Forelimb muscle (tissue), 1 donor: ENCODE results near the gene PLCB3. TPM values are rescaled to one million over a fixed set of nuclear protein-coding genes. Genes with fewer than 3 reads are reported as not detected.

ENCODE experiments used
- DNase-seq: peaks from one replicate; pipeline ENCODE4 v3.0.0-alpha.2; 2013; ENCODE audit warnings: low read depth
- polyA plus RNA-seq: library from polyadenylated mRNA; unstranded; fragments of 120-200 nt; gene quantifications from one replicate; pipeline ENCODE4 v1.2.1, GENCODE V29; 2013; ENCODE audit not compliant: insufficient read length

PLCB3 gene
- polyA plus RNA-seq, 1 donor = 9.7 TPM

DNA sequence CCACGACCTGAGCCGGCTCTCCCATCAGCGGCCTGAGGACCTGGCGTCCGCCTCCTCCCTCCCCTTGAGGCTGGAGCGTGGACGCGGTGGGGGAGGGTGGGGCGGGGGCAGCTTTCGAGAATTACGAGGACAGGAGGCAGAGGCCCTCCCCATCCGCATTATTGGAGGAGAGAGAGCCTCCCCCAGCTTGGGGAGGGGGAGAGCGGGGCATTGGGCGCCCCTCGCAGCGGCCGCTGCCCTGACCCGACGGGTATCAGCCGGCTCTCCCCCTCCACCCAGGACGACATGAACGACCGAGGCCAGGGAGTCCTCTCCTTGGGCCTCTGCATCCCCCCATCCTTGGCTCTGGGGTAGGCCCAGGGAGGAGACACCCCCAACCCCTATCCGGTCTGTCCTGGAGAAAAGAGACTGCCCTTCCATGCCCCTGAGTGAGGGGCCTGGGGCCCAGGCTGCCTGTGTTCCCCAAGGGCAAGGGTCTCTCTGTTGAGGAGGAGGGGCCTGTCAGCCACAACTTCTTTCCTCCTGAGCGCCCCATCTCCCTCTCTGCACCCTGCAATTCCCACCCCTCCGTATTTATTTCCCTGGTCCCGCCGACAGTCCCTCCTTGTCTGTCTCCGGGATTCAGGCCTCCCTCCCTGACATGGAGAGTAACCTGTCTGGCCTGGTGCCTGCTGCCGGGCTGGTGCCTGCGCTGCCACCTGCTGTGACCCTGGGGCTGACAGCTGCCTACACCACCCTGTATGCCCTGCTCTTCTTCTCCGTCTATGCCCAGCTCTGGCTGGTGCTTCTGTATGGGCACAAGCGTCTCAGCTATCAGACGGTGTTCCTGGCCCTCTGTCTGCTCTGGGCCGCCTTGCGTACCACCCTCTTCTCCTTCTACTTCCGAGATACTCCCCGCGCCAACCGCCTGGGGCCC lies 34.8 kb downstream of the PLCB3 start:
- no peak for DNase-seq

DNA sequence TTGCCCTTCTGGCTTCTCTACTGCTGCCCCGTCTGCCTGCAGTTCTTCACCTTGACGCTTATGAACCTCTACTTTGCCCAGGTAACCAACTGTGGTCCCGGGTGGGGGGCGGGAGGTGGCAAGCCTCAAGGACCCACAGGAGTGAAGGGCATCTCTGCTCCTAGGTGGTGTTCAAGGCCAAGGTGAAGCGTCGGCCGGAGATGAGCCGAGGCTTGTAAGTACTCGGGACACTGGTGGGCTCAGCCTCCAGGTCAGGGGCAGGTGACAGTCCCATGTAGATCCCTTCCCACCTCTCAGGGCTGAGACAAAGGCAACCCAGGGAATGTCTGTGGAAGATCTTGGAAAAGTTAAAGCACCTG lies 35.5 kb downstream of the PLCB3 start:
- DNase-seq = no peak

DNA sequence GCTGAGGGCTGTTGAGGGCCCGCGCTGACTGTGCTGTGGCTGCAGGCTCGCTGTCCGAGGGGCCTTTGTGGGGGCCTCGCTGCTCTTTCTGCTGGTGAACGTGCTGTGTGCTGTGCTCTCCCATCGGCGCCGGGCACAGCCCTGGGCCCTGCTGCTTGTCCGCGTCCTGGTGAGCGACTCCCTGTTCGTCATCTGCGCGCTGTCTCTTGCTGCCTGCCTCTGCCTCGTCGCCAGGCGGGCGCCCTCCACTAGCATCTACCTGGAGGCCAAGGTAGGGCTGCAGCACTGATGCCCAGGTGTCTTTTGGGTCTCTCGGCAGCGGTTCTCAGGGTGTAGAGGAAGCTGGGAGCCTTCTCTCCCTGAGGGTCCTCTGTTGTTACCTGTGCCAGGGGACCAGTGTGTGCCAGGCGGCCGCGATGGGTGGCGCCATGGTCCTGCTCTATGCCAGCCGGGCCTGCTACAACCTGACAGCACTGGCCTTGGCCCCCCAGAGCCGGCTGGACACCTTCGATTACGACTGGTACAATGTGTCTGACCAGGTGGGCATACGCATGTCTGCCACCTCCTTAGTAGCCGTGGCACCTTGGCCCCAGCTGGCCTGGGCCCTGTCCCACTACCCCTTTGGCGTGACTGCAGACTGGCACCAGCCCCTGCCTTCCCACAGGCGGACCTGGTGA lies 36.5 kb downstream of the PLCB3 start:
- no peak for DNase-seq

DNA sequence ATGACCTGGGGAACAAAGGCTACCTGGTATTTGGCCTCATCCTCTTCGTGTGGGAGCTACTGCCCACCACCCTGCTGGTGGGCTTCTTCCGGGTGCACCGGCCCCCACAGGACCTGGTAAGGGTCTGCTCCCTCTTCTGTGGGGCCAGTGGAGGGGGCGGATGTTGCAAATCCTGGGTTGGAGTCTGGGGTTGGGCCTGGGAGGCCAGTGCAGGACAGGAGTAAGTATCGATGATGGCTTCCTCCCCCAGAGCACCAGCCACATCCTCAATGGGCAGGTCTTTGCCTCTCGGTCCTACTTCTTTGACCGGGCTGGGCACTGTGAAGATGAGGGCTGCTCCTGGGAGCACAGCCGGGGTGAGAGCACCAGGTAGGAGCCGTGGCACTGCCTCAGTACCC lies 37.0 kb downstream of the PLCB3 start:
- no peak for DNase-seq

DNA sequence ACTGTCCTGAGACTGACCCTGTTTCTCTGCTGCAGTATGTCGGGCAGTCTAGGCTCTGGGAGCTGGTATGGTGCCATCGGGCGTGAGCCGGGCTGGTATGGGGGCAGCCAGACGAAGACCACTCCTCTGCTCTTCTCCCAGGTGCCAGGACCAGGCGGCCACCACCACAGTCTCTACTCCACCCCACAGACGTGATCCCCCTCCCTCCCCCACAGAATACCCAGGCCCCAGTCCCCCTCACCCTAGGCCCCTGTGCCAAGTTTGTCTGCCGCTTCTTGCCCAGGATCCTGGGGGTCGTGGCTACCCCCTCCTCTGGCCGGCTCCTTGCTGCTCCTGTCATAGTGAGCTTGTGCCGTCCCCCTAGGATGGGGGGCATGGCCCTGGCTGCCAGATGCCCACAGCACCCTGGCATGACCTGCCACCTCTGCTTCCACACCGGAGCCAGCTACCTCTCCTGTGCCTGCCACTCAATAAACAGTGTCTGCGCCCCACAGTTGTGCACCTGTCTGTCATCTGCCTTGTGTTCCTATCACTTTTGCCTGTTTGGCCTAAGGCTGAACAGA lies 37.8 kb downstream of the PLCB3 start:
- DNase-seq = no peak

DNA sequence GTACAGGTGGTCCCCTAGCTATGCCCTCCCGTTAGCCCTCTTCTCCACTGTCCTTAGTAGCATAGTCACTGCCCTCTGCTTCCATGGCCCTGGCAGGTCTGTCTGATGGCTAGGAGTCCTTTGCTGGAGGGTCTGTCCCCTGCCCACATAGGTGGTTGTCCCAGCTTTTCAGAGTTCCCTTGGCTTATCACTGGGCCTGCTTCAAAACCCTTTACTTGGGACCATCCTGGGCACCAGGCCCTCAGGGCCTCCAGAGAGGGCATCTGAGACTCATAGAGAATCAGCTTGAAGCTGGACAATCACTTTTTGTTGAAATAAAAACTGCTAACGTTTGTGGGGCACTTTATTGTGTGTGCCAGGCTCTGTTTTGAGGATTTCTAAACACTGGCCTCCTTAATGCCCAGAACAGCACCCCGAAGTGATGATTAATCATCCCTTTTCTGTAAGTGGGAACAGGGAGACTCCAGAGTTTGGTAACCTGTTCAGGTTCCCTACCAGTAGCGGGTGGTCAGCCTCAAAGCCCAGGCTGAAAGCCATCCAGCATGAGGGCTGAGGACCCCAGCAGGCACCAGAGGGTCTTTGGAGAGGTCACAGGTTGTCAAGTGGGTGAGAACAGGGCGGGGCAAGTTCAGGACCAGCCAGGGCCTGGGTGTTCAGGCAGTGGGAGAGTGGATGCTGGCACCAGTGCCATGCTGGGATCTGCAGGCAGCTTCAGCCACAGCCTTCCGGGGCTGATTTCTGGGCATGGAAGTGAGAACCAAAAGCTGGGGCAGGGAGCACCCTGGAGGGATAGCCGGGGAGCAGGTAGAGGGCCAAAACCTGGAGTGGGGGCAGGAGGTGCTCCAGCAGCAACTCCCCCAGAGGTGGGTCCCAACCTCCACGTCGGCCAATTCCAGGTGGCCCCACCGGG lies 39.3 kb downstream of the PLCB3 start:
- no peak for DNase-seq

DNA sequence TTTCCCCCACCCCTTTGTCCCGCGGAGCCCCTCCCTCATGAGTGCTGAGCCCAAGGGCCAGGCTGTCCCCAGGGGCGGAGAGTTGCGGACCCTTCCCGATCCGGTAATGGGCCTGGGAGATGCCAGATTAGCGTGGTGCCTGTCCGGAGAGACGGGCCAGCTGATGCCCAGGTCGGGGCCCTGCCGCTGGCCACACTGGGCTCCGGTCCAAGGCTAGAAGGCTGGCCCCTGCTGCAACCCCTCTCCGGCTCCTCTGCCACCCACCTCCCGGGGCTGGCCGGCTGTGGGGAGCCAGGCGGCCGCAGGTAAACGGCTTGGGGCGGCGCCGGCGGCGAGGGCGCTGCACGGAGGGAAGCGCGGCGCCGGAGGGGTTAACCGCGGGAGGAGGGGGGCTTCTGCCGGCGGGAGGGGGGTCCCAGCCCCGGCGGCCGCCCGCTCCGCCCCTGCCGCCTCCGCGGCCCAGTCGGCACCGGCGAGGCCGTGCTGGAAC lies 40.0 kb downstream of the PLCB3 start, which contains the start of gene KCNK4:
Gene KCNK4, plus strand, starts transcription at position 41 of the 490 bp plus-strand sequence. CDS start 1,717 bp downstream, outside the sequence.
- no peak for DNase-seq

DNA sequence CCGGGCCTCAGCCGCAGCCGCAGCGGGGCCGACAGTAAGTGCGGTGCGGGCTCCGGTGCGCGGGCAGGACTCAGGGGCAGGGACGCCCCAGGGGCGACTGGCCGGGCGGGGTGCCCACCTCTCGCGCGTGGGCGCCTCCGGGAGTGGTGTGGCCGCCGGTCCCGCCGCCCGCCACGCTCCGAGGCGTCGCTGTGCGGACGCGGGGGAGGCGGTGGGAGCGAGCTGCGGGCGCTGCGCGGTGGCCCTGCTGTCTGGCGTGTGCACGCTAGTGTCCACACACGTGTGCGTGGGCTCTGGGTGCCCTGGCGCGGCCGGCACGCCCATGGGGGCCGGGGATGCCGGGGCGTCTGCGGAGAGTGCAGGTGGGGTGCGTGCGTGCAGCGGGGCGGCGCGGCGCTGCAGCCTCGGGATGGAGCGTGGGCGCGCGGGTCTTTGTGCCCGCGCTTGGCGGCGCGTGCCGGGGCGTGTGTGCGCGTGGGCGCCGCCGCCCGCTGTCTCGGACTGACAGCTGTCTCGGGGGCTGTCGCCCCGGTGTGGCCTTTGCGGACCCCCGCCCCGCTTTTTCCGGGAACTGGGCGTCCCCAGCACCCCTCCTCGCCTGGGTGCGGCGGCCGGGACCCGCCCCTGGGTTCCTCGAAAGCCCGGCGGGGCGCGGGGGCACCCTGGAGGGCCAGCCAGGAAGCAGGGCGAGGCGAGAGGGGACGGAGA lies 40.6 kb downstream of the PLCB3 start:
- no peak for DNase-seq

DNA sequence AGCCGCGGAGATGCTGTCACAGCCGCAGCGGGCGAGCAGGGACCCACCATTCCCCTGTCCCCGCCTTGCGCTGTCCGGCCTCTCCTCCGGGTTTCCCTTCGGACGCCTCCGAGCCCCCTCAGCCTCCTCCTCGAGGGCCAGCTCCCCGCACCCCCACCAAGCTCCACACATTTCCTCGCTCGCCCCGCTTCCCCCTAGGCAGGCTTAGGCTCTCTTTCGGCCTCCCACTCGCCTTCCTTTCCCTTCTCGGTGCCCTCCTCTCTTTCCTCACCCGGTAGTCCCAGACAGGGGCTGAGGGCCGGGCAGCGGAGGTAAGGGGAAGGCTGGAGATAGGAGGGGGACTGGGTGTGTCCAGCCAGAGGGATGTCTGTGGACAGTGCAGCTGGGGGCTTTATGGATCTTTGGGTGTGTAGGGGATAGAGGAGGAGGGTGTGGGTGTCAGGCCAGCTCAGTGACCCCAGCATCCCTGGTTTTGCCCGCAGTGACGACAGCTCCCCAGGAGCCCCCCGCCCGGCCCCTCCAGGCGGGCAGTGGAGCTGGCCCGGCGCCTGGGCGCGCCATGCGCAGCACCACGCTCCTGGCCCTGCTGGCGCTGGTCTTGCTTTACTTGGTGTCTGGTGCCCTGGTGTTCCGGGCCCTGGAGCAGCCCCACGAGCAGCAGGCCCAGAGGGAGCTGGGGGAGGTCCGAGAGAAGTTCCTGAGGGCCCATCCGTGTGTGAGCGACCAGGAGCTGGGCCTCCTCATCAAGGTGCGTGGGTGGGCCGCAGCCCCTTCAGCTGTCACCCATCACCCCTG lies 41.3 kb downstream of the PLCB3 start:
- no peak for DNase-seq

DNA sequence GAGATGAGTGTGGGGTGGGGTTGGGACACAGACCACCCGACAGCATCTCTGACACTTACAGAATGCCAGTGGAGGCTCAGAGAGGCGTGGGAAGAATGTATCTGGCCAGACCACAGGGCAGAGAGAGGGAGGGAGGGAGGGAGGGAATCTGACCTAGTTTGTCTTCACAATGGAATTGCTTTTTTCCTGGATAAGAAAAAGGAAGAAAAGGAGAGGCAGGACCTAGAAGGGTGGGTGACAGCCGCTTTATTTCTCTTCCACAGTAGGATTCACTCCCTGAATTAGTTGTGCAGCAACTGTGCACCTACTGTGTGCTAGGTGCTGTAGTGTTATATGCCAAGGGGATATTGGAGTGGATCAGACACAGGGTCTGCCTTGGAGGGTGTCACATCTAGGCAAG lies 43.4 kb downstream of the PLCB3 start:
- DNase-seq = no peak

DNA sequence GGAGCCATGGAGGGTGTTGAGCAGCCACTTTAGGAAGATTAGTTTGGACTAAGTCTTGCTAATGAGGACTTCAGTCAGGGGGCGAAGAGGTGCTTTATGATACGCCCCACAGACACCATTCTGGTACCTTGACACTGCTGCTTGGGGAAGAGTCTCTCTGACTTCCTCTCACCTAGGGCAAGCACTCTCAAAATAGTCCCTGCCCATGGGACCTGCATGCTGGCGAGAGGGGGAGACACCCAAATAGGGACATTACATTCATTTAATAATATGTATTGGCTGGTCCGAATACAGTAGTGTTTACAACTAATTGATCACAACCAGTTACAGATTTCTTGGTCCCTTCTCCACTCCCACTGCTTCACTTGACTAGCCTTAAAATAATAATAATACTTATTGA lies 44.4 kb downstream of the PLCB3 start:
- no peak for DNase-seq

DNA sequence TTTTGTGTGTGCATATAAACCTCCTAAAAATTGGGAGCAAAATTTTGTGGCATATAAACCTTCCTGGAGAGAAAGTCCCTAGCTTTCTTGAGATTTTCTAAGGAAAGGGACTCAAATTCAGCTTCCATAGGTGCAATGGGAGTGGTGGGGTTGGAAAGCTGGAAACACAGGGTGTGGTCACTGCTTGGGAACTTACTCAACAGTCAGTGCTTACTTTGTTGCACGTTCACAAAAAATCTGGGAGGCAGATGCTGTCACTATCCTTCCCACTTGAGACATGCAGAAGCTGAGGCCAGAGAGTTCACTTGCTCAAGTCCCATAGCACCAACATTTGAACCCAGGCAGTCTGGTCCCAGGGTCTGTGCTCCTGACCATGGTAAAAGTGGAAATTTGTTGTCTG lies 44.9 kb downstream of the PLCB3 start:
- DNase-seq = no peak

DNA sequence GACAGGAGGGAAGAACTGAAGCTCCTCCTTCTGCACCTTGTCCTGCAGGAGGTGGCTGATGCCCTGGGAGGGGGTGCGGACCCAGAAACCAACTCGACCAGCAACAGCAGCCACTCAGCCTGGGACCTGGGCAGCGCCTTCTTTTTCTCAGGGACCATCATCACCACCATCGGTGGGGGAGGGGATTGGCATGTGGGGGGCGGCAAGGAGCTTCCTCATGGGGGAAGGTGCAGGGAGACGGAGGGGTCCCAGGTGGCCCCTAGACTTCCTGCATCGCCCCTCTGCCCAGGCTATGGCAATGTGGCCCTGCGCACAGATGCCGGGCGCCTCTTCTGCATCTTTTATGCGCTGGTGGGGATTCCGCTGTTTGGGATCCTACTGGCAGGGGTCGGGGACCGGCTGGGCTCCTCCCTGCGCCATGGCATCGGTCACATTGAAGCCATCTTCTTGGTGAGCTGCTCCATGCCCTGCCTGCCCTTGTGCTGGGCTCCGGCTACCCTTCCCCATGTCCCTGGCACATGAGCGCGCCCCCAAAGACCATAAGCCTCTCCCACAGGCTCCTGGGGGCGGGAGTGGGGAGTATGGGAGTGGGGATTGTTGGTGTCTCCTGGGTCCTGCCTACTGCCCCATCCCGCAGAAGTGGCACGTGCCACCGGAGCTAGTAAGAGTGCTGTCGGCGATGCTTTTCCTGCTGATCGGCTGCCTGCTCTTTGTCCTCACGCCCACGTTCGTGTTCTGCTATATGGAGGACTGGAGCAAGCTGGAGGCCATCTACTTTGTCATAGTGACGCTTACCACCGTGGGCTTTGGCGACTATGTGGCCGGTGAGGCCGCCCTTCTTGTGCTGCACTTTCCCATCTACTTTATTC lies 45.7 kb downstream of the PLCB3 start:
- DNase-seq = no peak

DNA sequence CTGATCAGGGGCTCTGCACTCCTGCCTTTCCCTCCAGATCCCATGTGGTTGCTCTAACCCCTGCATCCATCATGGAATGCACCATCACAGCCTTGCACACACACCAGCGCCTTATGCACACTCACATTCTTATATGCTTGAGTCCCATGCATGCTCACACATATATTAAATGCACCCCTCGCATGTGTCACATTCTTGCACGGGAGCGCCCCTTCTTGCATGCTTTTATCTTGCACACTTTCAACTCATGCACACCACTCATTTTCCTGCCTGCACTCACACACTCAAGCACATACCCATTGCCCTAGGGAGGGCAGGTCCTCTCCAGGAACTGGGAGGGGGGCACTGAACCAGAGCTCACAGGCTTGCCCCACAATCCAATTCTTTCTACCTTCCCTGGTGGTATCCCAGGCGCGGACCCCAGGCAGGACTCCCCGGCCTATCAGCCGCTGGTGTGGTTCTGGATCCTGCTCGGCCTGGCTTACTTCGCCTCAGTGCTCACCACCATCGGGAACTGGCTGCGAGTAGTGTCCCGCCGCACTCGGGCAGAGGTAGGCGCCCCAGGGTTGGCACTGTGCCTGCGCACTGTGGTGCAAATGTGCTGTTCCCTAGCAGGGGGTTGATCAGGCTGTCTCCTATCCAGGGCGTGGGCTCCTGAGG lies 46.5 kb downstream of the PLCB3 start:
- no peak for DNase-seq

DNA sequence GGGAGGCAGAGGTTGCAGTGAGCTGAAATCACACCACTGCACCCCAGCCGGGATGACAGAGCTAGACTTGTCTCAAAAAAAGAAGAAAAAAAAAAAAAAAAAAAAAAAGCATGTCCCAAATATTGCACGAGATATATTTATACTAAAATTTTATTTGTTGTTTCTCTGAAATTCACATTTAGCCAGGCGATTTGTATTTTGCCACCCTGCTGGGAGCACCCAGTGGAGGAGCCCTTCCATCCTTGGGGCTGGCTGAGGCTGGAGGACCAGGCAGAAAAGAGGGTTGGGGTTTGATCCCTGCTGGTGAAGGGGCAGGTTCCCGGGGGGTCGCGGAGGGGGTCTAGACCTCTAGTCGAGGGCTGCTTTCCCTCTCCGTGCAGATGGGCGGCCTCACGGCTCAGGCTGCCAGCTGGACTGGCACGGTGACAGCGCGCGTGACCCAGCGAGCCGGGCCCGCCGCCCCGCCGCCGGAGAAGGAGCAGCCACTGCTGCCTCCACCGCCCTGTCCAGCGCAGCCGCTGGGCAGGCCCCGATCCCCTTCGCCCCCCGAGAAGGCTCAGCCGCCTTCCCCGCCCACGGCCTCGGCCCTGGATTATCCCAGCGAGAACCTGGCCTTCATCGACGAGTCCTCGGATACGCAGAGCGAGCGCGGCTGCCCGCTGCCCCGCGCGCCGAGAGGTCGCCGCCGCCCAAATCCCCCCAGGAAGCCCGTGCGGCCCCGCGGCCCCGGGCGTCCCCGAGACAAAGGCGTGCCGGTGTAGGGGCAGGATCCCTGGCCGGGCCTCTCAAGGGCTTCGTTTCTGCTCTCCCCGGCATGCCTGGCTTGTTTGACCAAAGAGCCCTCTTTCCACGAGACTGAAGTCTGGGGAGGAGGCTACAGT lies 47.9 kb downstream of the PLCB3 start:
- no peak for DNase-seq

DNA sequence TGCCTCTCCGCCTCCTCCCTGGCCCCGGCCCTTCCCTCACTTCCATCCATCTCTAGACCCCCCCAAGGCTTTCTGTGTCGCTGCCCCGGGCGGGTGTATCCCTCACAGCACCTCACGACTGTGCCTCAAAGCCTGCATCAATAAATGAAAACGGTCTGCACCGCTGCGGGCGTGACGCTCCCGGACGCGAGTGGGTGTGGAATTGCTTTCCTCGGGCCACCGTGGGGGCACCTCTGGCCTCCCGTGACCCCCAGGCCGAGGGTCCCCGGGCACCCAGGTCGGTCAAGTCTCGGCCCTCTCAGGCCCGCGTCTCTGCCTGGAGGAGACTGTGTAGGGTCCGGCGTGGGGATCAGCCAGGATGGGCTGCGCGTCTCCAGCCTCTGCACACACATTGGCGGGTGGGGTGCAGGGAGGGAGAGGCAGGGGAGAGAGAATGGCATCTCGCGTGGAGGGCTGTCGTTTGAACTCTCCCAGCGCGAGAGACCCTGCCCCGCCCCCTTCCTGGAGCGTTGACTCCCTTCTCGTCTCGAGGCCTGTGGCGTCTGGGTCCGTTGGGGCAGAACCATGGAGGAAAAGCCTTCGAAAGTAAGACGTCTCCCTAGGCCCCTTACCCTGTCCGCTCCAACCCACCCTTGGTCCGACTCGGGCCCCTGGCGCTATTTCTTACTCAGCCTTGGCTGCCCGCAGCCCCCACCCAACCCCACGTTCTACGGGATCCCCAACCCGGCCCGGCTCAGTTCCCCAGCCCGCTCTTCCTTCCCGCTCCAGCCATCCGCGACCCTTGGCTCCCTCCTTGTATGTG lies 48.7 kb downstream of the PLCB3 start, which contains the start of gene CATSPERZ:
Gene CATSPERZ, plus strand, starts transcription at position 512 of the 802 bp plus-strand sequence. Its CDS starts 53 bp downstream, at position 565.
- no peak for DNase-seq
